Loucy (cell line): ENCODE results near the gene CCNB1.
A peak's percentile ranks its signal among the peaks of the same experiment; 100 is the strongest.

Experiments used
- H2AFZ ChIP-seq: fragments of 200-600 bp; sonication (generic); 2 replicates; pipeline ENCODE4 v1.6.0; 2016; ENCODE audit warnings: antibody characterized with exemption, mild to moderate bottlenecking, low read length, moderate library complexity
- H3F3A ChIP-seq: fragments of 200-600 bp; 2 replicates; pipeline ENCODE4 v1.6.0; 2016; ENCODE audit warnings: antibody characterized with exemption, low read depth, mild to moderate bottlenecking
- H3K27me3 ChIP-seq: fragments of 200-600 bp; sonication (generic); 2 replicates; pipeline ENCODE4 v1.6.1; 2014; ENCODE audit warnings: low read length, mild to moderate bottlenecking; ENCODE audit not compliant: insufficient read depth, poor library complexity, severe bottlenecking
- H3K36me3 ChIP-seq: fragments of 200-600 bp; sonication (generic); 2 replicates; pipeline ENCODE4 v1.6.1; 2016; ENCODE audit warnings: low read length; ENCODE audit not compliant: insufficient read depth
- H3K4me1 ChIP-seq: fragments of 200-600 bp; sonication (generic); 2 replicates; pipeline ENCODE4 v1.5.1; 2014; ENCODE audit warnings: low read length, mild to moderate bottlenecking; ENCODE audit not compliant: insufficient read depth, poor library complexity, severe bottlenecking
- H3K4me2 ChIP-seq: fragments of 200-600 bp; sonication (generic); 2 replicates; pipeline ENCODE4 v1.6.0; 2014; ENCODE audit warnings: antibody characterized with exemption, low read length, low read depth, mild to moderate bottlenecking; ENCODE audit not compliant: poor library complexity, severe bottlenecking
- H3K4me3 ChIP-seq: fragments of 200-600 bp; sonication (generic); 2 replicates; pipeline ENCODE4 v1.5.1; 2014; ENCODE audit warnings: low read length, mild to moderate bottlenecking, mixed read lengths; ENCODE audit not compliant: poor library complexity, severe bottlenecking
- H3K79me2 ChIP-seq: fragments of 200-600 bp; sonication (generic); 2 replicates; pipeline ENCODE4 v1.6.1; 2014; ENCODE audit warnings: low read length; ENCODE audit not compliant: insufficient read depth
- H3K9ac ChIP-seq: fragments of 200-600 bp; sonication (generic); 2 replicates; pipeline ENCODE4 v1.6.0; 2014; ENCODE audit warnings: mild to moderate bottlenecking, low read depth, low read length, moderate library complexity; ENCODE audit not compliant: poor library complexity, severe bottlenecking
- H3K9me2 ChIP-seq: fragments of 200-600 bp; sonication (generic); replicated peaks from 2 replicates; pipeline ENCODE4 v1.6.1; 2016; ENCODE audit warnings: low read depth, low read length, mixed read lengths
- H3K9me3 ChIP-seq: fragments of 200-600 bp; sonication (generic); 2 replicates; pipeline ENCODE4 v1.6.1; 2014; ENCODE audit warnings: mild to moderate bottlenecking, antibody characterized with exemption, low read length, low read depth; ENCODE audit not compliant: insufficient read depth
- H4K20me1 ChIP-seq: fragments of 200-600 bp; sonication (generic); 2 replicates; pipeline ENCODE4 v1.6.0; 2014; ENCODE audit warnings: antibody characterized with exemption, low read length, mild to moderate bottlenecking; ENCODE audit not compliant: insufficient read depth, poor library complexity, severe bottlenecking
- EZH2phosphoT487 ChIP-seq: fragments of 200-600 bp; IDR thresholded peaks from 2 replicates; pipeline ENCODE4 v1.6.1; 2018; ENCODE audit warnings: antibody characterized with exemption, mild to moderate bottlenecking, moderate library complexity, borderline replicate concordance
- TF ChIP-seq, protein P1 (sequence below): fragments of 200-600 bp; sonication (generic); conservative IDR thresholded peaks from 2 replicates; pipeline ENCODE4 v1.5.1; 2014; ENCODE audit warnings: mild to moderate bottlenecking, antibody characterized with exemption, low read length

The CCNB1 gene

GRCh38 chr5:69189162-69190086, 22.5 kb downstream of the CCNB1 start, which contains the start of gene CENPH:
Gene CENPH, plus strand, starts transcription at chr5:69189583. Its CDS starts 52 bp downstream, at chr5:69189635.
- Histone ChIP-seq H3K79me2 (peaks cover 9% of the 10 kb centered on the region; the same call in 1 of the 2 replicates), H3K9me3 (no peaks in the 10 kb centered on the region), H3K27me3 (no peaks in the 10 kb centered on the region), H3K4me1 (peaks cover 12% of the 10 kb centered on the region), H4K20me1 (no peaks in the 10 kb centered on the region), H3F3A (no peaks in the 10 kb centered on the region), H3K4me2 (peak within 1 kb of the TSS; percentile 85), H2AFZ (peak within 1 kb of the TSS; percentile 89), H3K9me2 (no peaks in the 10 kb centered on the region), H3K36me3 (no peaks in the 10 kb centered on the region), H3K4me3 (peak within 1 kb of the TSS; percentile 82), H3K9ac (peak within 1 kb of the TSS; percentile 82)
- TF ChIP-seq EZH2phosphoT487: no peak
- TF ChIP-seq, protein P1, sequence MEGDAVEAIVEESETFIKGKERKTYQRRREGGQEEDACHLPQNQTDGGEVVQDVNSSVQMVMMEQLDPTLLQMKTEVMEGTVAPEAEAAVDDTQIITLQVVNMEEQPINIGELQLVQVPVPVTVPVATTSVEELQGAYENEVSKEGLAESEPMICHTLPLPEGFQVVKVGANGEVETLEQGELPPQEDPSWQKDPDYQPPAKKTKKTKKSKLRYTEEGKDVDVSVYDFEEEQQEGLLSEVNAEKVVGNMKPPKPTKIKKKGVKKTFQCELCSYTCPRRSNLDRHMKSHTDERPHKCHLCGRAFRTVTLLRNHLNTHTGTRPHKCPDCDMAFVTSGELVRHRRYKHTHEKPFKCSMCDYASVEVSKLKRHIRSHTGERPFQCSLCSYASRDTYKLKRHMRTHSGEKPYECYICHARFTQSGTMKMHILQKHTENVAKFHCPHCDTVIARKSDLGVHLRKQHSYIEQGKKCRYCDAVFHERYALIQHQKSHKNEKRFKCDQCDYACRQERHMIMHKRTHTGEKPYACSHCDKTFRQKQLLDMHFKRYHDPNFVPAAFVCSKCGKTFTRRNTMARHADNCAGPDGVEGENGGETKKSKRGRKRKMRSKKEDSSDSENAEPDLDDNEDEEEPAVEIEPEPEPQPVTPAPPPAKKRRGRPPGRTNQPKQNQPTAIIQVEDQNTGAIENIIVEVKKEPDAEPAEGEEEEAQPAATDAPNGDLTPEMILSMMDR: no peak

GRCh38 chr5:69202497-69202896, 35.5 kb downstream of the CCNB1 start:
- H3F3A ChIP-seq: no peaks in the 10 kb centered on the region
- no peaks in the 10 kb centered on the region for H3K4me1 ChIP-seq
- TF ChIP-seq, protein P1: no peak
- TF ChIP-seq EZH2phosphoT487: no peak
- H2AFZ ChIP-seq: no peak overlapping the region
- peaks cover 11% of the 10 kb centered on the region; the same call in 1 of the 2 replicates for H3K36me3 ChIP-seq
- no peak overlapping the region for H3K4me2 ChIP-seq
- no peaks in the 10 kb centered on the region for H3K9me3 ChIP-seq
- no peaks in the 10 kb centered on the region for H3K27me3 ChIP-seq
- no peak overlapping the region for H3K9ac ChIP-seq
- no peaks in the 10 kb centered on the region for H3K9me2 ChIP-seq
- H4K20me1 ChIP-seq: no peaks in the 10 kb centered on the region
- no peaks in the 10 kb centered on the region for H3K79me2 ChIP-seq
- no peak overlapping the region for H3K4me3 ChIP-seq

- Histone ChIP-seq H3K36me3 (0 out of 2 replicates have a peak, but pooled peaks cover 11% of the 10 kb centered on the region), H4K20me1 (no peaks in the 10 kb centered on the region), H3K9me2 (no peaks in the 10 kb centered on the region), H3K4me2 (no peak overlapping the region), H3F3A (no peaks in the 10 kb centered on the region), H3K4me3 (no peak overlapping the region), H2AFZ (no peak overlapping the region), H3K9me3 (no peaks in the 10 kb centered on the region), H3K79me2 (no peaks in the 10 kb centered on the region), H3K27me3 (no peaks in the 10 kb centered on the region), H3K9ac (no peak overlapping the region), H3K4me1 (no peaks in the 10 kb centered on the region)
- no peak for TF ChIP-seq EZH2phosphoT487
- TF ChIP-seq, protein P1: no peak
Measured at GRCh38 chr5:69206528-69207190, 39.7 kb downstream of the CCNB1 start.
